GM23248 (cell line): ENCODE measurements around the gene AJM1. TPM values are rescaled to one million over a fixed set of nuclear protein-coding genes. Genes with fewer than 3 reads are reported as not detected.
A peak's percentile ranks its signal among the peaks of the same experiment; 100 is the strongest.
"Not testable (repeated sequence)": the region's sequence is repeated elsewhere in the genome, so short reads cannot be mapped to it uniquely, and the experiment has no call there.

Experiments
- DNase-seq: peaks from one replicate; pipeline ENCODE4 v3.0.0-alpha.2; 2015
- H2AFZ ChIP-seq: fragments of 200-600 bp; sonication (generic); 2 replicates; pipeline ENCODE4 v1.6.1; 2016; ENCODE audit warnings: antibody characterized with exemption
- H3F3A ChIP-seq: fragments of 200-600 bp; sonication (generic); 2 replicates; pipeline ENCODE4 v1.6.1; 2016; ENCODE audit warnings: mild to moderate bottlenecking, antibody characterized with exemption, mixed run types; ENCODE audit not compliant: insufficient read depth
- H3K27ac ChIP-seq: fragments of 200-600 bp; sonication (generic); 2 replicates; pipeline ENCODE4 v1.5.1; 2016; ENCODE audit warnings: mild to moderate bottlenecking
- H3K27me3 ChIP-seq: fragments of 200-600 bp; sonication (generic); replicated peaks from 2 replicates; pipeline ENCODE4 v1.6.1; 2016; ENCODE audit warnings: mild to moderate bottlenecking; ENCODE audit not compliant: insufficient read depth
- H3K36me3 ChIP-seq: fragments of 200-600 bp; sonication (generic); 2 replicates; pipeline ENCODE4 v1.6.1; 2016; ENCODE audit warnings: low read depth, mild to moderate bottlenecking
- H3K4me1 ChIP-seq: fragments of 200-600 bp; sonication (generic); 2 replicates; pipeline ENCODE4 v1.6.1; 2016; ENCODE audit warnings: mild to moderate bottlenecking; ENCODE audit not compliant: insufficient read depth
- H3K4me2 ChIP-seq: fragments of 200-600 bp; sonication (generic); one replicate; pipeline ENCODE4 v1.6.1; 2016; ENCODE audit warnings: mild to moderate bottlenecking; ENCODE audit not compliant: unreplicated experiment
- H3K4me3 ChIP-seq: fragments of 200-600 bp; sonication (generic); 2 replicates; pipeline ENCODE4 v1.5.1; 2016; ENCODE audit warnings: mild to moderate bottlenecking
- H3K79me2 ChIP-seq: fragments of 200-600 bp; sonication (generic); 2 replicates; pipeline ENCODE4 v1.6.1; 2016; ENCODE audit warnings: mild to moderate bottlenecking; ENCODE audit not compliant: insufficient read depth
- H3K9ac ChIP-seq: fragments of 200-600 bp; sonication (generic); 2 replicates; pipeline ENCODE4 v1.6.1; 2016; ENCODE audit warnings: mild to moderate bottlenecking
- H3K9me2 ChIP-seq: fragments of 200-600 bp; sonication (generic); 2 replicates; pipeline ENCODE4 v1.6.1; 2016; ENCODE audit warnings: mixed run types, mild to moderate bottlenecking, moderate library complexity; ENCODE audit not compliant: insufficient read depth
- H3K9me3 ChIP-seq: fragments of 200-600 bp; sonication (generic); one replicate; pipeline ENCODE4 v1.6.1; 2017; ENCODE audit warnings: low read depth
- H4K20me1 ChIP-seq: fragments of 200-600 bp; sonication (generic); 2 replicates; pipeline ENCODE4 v1.6.0; 2016; ENCODE audit not compliant: insufficient read depth
- EZH2 ChIP-seq: fragments of 200-600 bp; sonication (generic); IDR thresholded peaks from 2 replicates; pipeline ENCODE4 v1.6.1; 2018; ENCODE audit warnings: antibody characterized with exemption, mild to moderate bottlenecking; ENCODE audit not compliant: insufficient read depth, poor library complexity, severe bottlenecking
- EZH2phosphoT487 ChIP-seq: fragments of 200-600 bp; sonication (generic); IDR thresholded peaks from 2 replicates; pipeline ENCODE4 v1.6.1; 2018; ENCODE audit warnings: antibody characterized with exemption, moderate library complexity, mild to moderate bottlenecking, low read depth; ENCODE audit not compliant: insufficient read depth
- WGBS, 2 experiments: methylation state at CpG; one replicate each; pipeline ENCODE4 v1.1.6; 2015 to 2017; ENCODE audit warnings: low lambda C conversion rate in 2 of 2, low coverage in 1 of 2; ENCODE audit errors: missing lambda C conversion rate in 2 of 2; 5-methylcytosine and 5-hydroxymethylcytosine counted together
- in situ Hi-C: fragments of 300-500 bp; cut with MboI; formaldehyde crosslinking; loops from 2 replicates; pipeline ENCODE4 v1.15.0; 2020
- polyA plus RNA-seq: library from polyadenylated mRNA; unstranded; fragments of >200 nt; fragmentation: Nextera tagmentation; extraction: Ambion mirVana; gene quantifications from 2 replicates; pipeline ENCODE4 v1.2.1, GENCODE V29; 2016
- total RNA-seq: library from RNA; depleted of rRNA; stranded (reverse); fragments of >200 nt; shearing (Covaris generic); gene quantifications from 2 replicates; pipeline ENCODE4 v1.2.3, GENCODE V29; 2014; rRNA removed

AJM1 gene
- total RNA-seq (0.89 and 1.4 TPM in 2 replicates), polyA plus RNA-seq (1.1 and 1.4 TPM in 2 replicates)

DNA sequence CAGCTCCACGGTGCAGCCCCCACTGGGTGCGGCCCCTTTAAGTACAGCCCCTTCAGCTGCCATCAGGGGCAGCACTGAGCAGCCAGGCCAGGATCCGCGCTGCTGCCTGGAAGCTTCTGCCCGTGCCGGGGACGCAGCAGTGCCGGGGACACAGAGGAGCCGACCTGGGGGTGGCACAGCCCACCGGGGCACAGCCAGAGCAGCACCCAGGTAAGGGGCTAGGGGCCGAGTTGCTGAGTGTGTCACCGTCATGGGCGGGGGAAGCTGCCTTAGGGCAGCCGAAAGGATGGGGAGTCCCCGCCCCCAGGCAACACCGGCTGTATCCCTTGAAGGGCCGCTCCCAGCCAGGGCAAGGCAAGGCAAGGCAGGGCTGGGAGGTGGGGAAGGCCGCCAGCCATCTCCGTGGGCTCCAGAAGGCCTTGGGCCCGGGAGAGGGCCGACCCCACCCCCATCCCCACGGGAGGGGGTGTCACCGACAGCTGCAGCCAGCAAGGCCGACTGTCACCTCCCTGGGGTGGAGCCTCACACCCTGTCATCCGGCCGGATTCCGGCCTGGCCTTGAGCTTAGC, at the start of gene AJM1:
AJM1 (plus strand) TSS at position 99 of the 569 bp plus-strand sequence. CDS start 1,937 bp downstream, outside the sequence.
- H3K36me3 ChIP-seq, H3K27ac ChIP-seq, H3K27me3 ChIP-seq, in situ Hi-C loops, H2AFZ ChIP-seq, H3K9me2 ChIP-seq, H3K9me3 ChIP-seq, H4K20me1 ChIP-seq, H3K79me2 ChIP-seq, H3F3A ChIP-seq: not testable (repeated sequence)
- H3K9ac ChIP-seq, result peak within 1 kb of the TSS; percentile 47
- peak within 1 kb of the TSS; percentile 74 for H3K4me3 ChIP-seq
- H3K4me2 ChIP-seq, result peak within 1 kb of the TSS; percentile 89
- DNase-seq, result peak; percentile 86
- H3K4me1 ChIP-seq, result peaks cover 13% of the 10 kb centered on the region
- WGBS, 2 experiments, result 1% methylated on average over 20 to 26 of the region's 27 CpGs

DNA sequence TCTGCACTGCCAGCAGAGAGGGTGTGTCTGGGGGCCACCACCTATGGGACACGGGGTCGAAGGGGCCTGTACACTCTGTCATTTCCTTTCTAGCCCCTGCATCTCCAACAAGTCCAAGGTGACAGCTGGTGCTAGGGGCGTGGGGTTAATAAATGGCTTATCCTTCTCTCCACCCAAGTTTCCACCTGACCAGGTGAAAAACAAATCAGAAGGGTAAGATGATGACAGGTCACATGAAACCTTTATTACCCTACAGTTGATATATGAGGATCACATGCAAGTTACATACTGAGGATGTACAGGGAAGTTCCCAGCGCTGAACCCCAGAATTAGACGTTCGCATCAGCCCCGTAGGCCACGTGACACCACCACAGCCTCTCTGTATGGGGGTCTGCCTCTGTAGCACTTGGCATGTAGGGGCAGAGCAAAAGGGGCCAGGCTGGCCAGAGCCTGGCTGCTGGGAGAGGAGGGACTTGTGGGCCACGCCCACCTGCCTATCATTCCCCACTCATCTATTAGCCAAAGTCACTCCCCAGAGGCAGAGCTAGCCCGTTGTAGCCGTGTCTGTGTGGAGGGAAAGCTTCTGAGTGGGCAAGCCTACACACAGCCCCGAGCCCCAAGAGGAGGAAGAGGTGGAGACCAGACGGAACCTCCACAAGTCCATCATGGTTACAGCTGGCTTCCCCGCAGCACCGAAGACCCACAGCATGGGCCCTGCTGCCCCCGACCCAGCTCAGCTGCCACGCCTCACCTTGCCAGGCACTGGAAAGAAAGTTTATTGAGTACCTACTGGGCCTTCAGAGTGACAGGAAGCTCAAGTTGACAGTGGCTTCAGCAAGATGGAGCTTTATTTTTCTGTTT, 49.0 kb upstream of the AJM1 start:
- H3K27ac ChIP-seq, result no peak overlapping the region
- WGBS, 2 experiments, result 83 to 85% methylated on average over 17 of the region's 17 CpGs
- in situ Hi-C loops, result no loop called here

DNA sequence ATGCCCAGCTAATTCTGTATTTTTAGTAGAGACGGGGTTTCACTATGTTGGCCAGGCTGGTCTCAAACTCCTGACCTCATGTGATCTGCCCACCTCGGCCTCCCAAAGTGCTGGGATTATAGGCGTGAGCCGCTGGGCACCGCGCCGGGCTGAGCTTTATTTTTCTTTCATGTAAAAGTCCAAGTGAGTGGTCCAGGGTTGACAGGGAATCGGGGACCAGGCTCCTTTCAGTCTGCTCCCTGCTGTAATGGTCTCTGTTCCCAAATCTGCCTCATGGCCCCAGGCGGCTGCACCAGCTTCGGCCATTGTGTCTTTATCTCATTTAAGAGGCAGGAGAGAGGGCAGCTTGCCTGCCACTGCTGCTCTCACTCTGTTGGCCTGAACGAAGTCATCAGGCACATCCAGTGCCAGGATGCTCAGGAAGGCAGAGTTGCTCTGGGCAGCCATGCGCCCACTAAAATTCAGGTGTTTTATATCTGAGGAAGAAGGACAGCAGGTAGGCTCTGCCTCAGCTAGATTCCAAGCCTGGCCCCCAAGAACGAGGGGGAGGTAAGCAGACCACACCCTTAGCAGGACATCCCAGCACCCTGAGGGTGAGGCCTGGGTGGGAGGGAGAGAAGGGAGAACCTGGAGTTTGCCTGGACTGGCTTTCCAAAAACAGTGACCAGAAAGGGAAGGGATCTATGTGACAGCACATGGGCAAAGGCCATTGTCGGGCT, 47.8 kb upstream of the AJM1 start:
- Histone ChIP-seq H3K27me3 (peaks cover 23% of the 10 kb centered on the region), H3K36me3 (no peaks in the 10 kb centered on the region), H3K9me2 (no peaks in the 10 kb centered on the region), H3K4me2 (no peak overlapping the region), H3K79me2 (0 out of 2 replicates have a peak, but pooled peaks cover 5% of the 10 kb centered on the region), H4K20me1 (no peaks in the 10 kb centered on the region), H3K27ac (no peak overlapping the region), H3K4me1 (peaks cover 5% of the 10 kb centered on the region), H3F3A (peaks cover 4% of the 10 kb centered on the region; the same call in 1 of the 2 replicates), H2AFZ (no peak overlapping the region), H3K9ac (no peak overlapping the region), H3K9me3 (no peaks in the 10 kb centered on the region), H3K4me3 (no peak overlapping the region)
- no peak for DNase-seq
- TF ChIP-seq EZH2 (no peak), EZH2phosphoT487 (no peak)
- WGBS, 2 experiments, result 92 to 93% methylated on average over 14 of the region's 14 CpGs
- in situ Hi-C loops, result no loop called here

More for the DNA sequence above, 49.0 kb upstream of the AJM1 start:
- Histone ChIP-seq H3K9ac (no peak overlapping the region), H3K79me2 (0 out of 2 replicates have a peak, but pooled peaks cover 5% of the 10 kb centered on the region), H3K27me3 (peaks cover 12% of the 10 kb centered on the region), H3K9me3 (no peaks in the 10 kb centered on the region), H3K4me2 (no peak overlapping the region), H4K20me1 (no peaks in the 10 kb centered on the region), H3K4me3 (no peak overlapping the region), H3K36me3 (no peaks in the 10 kb centered on the region), H2AFZ (no peak overlapping the region), H3K9me2 (no peaks in the 10 kb centered on the region), H3F3A (peaks cover 4% of the 10 kb centered on the region; the same call in 1 of the 2 replicates), H3K4me1 (peaks cover 5% of the 10 kb centered on the region)
- no peak for TF ChIP-seq EZH2
- no peak for DNase-seq

DNA sequence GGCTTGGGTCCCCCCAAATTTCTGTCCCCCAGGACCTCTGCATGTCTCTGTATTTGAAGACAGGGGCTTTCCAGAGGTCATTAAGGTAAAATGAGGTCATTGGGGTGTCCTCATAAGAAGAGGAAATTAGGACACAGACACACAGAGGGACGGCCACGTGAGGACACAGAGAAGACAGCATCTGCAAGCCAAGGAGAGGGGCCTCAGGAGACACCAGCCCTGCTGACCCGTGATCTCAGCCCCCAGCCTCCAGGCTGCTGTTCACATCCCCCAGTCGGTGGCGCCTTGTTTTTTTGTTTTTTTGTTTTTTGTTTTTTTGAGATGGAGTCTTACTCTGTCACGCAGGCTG, 47.3 kb upstream of the AJM1 start:
- H3K4me3 ChIP-seq, result no peak overlapping the region
- peaks cover 4% of the 10 kb centered on the region; the same call in 1 of the 2 replicates for H3F3A ChIP-seq
- 0 out of 2 replicates have a peak, but pooled peaks cover 5% of the 10 kb centered on the region for H3K79me2 ChIP-seq
- WGBS, 2 experiments, result 85 to 86% methylated on average over 6 of the region's 6 CpGs
- no peak overlapping the region for H3K4me2 ChIP-seq
- H3K4me1 ChIP-seq, result peaks cover 5% of the 10 kb centered on the region
- no peaks in the 10 kb centered on the region for H3K9me3 ChIP-seq
- no peaks in the 10 kb centered on the region for H3K9me2 ChIP-seq
- H3K27me3 ChIP-seq, result peaks cover 28% of the 10 kb centered on the region
- no peak overlapping the region for H2AFZ ChIP-seq
- TF ChIP-seq EZH2, result no peak
- TF ChIP-seq EZH2phosphoT487, result no peak
- no peak overlapping the region for H3K9ac ChIP-seq
- H4K20me1 ChIP-seq, result no peaks in the 10 kb centered on the region
- no peak overlapping the region for H3K27ac ChIP-seq
- in situ Hi-C loops, result no loop called here
- no peak for DNase-seq
- no peaks in the 10 kb centered on the region for H3K36me3 ChIP-seq
